Measurements from ENCODE around the gene LRBA. TPM values are rescaled to one million over a fixed set of nuclear protein-coding genes. Genes with fewer than 3 reads are reported as not detected.

Gene LRBA
- total and polyA plus RNA-seq, 8 donors, result 7.3 to 156 (median 73.9) TPM

GRCh38 chr4:150306719-150307118, 708.4 kb downstream of the LRBA start:
- no peaks in the 10 kb centered on the region for H3K27me3 ChIP-seq
- WGBS, 5 donors, result 85 to 92% (median 91%) methylated on average over 1 of the region's 1 CpG
- no peaks in the 10 kb centered on the region for H3K9me3 ChIP-seq
- no peak overlapping the region for H3K4me3 ChIP-seq
- DNase-seq, result no peak
- intact Hi-C loops (cut with DNase I; ENCODE audit: low total_unique reads), result no loop called here
- H3K36me3 ChIP-seq, result peaks cover 0 to 23% (median 12%) of the 10 kb centered on the region in 4 donors
- no peak overlapping the region for H3K27ac ChIP-seq
- TF ChIP-seq EP300 (IDR thresholded peaks at IDR 0.05) (no peak), CTCF (IDR thresholded peaks at IDR 0.05) (no peak), POLR2AphosphoS5 (IDR thresholded peaks at IDR 0.05) (no peak), POLR2A (IDR thresholded peaks at IDR 0.05) (no peak)
- peaks cover 0 to 7% (median 3%) of the 10 kb centered on the region in 4 donors for H3K4me1 ChIP-seq

GRCh38 chr4:150305995-150306394, 709.1 kb downstream of the LRBA start:
- DNase-seq, result no peak
- WGBS, 5 donors, result 44 to 88% (median 75%) methylated on average over 2 of the region's 2 CpGs
- Histone ChIP-seq H3K4me1 (peaks cover 0 to 7% (median 3%) of the 10 kb centered on the region in 4 donors), H3K27ac (no peak overlapping the region), H3K9me3 (no peaks in the 10 kb centered on the region), H3K27me3 (no peaks in the 10 kb centered on the region), H3K36me3 (peaks cover 0 to 23% (median 12%) of the 10 kb centered on the region in 4 donors), H3K4me3 (no peak overlapping the region)
- intact Hi-C loops (cut with DNase I; ENCODE audit: low total_unique reads), result no loop called here
- TF ChIP-seq POLR2AphosphoS5 (IDR thresholded peaks at IDR 0.05) (no peak), CTCF (IDR thresholded peaks at IDR 0.05) (no peak), POLR2A (IDR thresholded peaks at IDR 0.05) (no peak), EP300 (IDR thresholded peaks at IDR 0.05) (no peak)

- intact Hi-C loops (cut with DNase I; ENCODE audit: low total_unique reads), result no loop called here
- no peak for DNase-seq
- H3K9me3 ChIP-seq, result no peaks in the 10 kb centered on the region
- H3K27me3 ChIP-seq, result no peaks in the 10 kb centered on the region
- 58 to 78% (median 73%) methylated on average over 4 of the region's 4 CpGs for WGBS, 5 donors
- no peak overlapping the region for H3K4me3 ChIP-seq
- no peak overlapping the region for H3K27ac ChIP-seq
- peaks cover 0 to 1% (median 0%) of the 10 kb centered on the region in 4 donors for H3K36me3 ChIP-seq
- TF ChIP-seq EP300 (IDR thresholded peaks at IDR 0.05) (no peak), POLR2AphosphoS5 (IDR thresholded peaks at IDR 0.05) (no peak), CTCF (IDR thresholded peaks at IDR 0.05) (no peak)
- H3K4me1 ChIP-seq, result peaks cover 0 to 7% (median 3%) of the 10 kb centered on the region in 4 donors
Observed at GRCh38 chr4:150302553-150302952, 712.5 kb downstream of the LRBA start.

- Histone ChIP-seq H3K4me1 (no peaks in the 10 kb centered on the region), H3K36me3 (no peaks in the 10 kb centered on the region), H3K4me3 (no peak overlapping the region), H3K27ac (no peak overlapping the region), H3K27me3 (no peaks in the 10 kb centered on the region), H3K9me3 (no peaks in the 10 kb centered on the region)
- no peak for TF ChIP-seq CTCF (IDR thresholded peaks at IDR 0.05)
- TF ChIP-seq POLR2AphosphoS5 (IDR thresholded peaks at IDR 0.05), result no peak
- TF ChIP-seq EP300 (IDR thresholded peaks at IDR 0.05), result no peak
- TF ChIP-seq POLR2A (IDR thresholded peaks at IDR 0.05), result no peak
- intact Hi-C loops (cut with DNase I; ENCODE audit: low total_unique reads), result no loop called here
- DNase-seq, result no peak
- 89 to 93% (median 91%) methylated on average over 4 of the region's 4 CpGs for WGBS, 5 donors
Observed at GRCh38 chr4:150299816-150300215, 715.3 kb downstream of the LRBA start.

All from stomach (tissue), 9 donors.